ENCODE data around the gene BRPF1. TPM values are rescaled to one million over a fixed set of nuclear protein-coding genes. Genes with fewer than 3 reads are reported as not detected.
"Not testable (repeated sequence)": the region's sequence is repeated elsewhere in the genome, so short reads cannot be mapped to it uniquely, and the experiment has no call there.

BRPF1 gene
- total RNA-seq, 2 experiments from 2014 or later = 57.3 to 58.8 TPM

GRCh38 chr3:9769426-9770275 lies 38.1 kb downstream of the BRPF1 start, which contains the start of gene CAMK1:
Gene CAMK1 (minus strand): TSS chr3:9769947. CDS start chr3:9767749, 2,198 bp downstream.
- POLR2A ChIA-PET = interaction anchor here (0.9 to 4.6 kb wide), 7 partner anchors 8 to 120 kb away, joined by 3 to 32 read pairs (median 9); partner anchors contain the start of genes ARPC4, MTMR14, OGG1 and TADA3

DNA sequence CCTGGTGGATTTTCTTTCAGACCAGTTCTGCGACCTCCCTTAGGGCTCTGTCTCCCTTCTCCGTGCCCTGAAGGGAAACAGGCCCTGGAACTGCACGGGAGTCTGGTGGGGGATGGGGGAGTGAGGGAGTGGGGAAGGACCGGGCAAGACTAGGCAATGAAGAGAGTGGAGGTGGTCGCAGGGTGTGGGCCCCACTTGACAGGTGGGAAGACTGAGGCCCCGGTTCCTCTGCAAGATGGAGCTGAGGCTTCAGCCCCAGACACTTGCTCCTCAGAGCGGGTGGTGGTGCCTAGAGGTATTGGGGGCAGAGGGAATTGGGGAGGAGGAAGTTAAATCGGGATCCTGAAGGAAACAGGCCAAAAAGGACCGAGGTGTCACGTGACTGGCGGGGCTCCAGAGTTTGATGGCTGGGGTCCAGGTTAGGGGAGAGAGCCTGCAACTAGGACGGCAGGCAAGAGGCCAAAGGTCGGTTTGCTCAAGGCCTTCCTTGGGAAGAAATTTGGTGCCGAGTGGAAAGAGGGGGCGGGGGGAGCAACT lies 38.8 kb downstream of the BRPF1 start:
- no peaks in the 10 kb centered on the region for H3K9me3 Mint-ChIP-seq
- no peak for ATAC-seq (ENCODE audit: low read depth)
- DNase-seq = no peak
- H3K4me1 Mint-ChIP-seq = peaks cover 33% of the 10 kb centered on the region
- H3K27ac Mint-ChIP-seq = peak overlapping the region; percentile 67
- H3K36me3 Mint-ChIP-seq = peaks cover 18% of the 10 kb centered on the region
- H3K27me3 Mint-ChIP-seq = no peaks in the 10 kb centered on the region
- POLR2A ChIA-PET = interaction anchor here (0.9 to 4.6 kb wide), 7 partner anchors 8 to 121 kb away, joined by 3 to 32 read pairs (median 9); partner anchors contain the start of genes ARPC4, MTMR14, OGG1 and TADA3
- H3K4me3 Mint-ChIP-seq = peak overlapping the region; percentile 71

More at GRCh38 chr3:9769426-9770275, 38.1 kb downstream of the BRPF1 start, which contains the start of gene CAMK1:
- H3K27ac Mint-ChIP-seq = peak within 1 kb of the TSS; percentile 67
- peak within 1 kb of the TSS; percentile 77 for H3K4me3 Mint-ChIP-seq
- ATAC-seq (ENCODE audit: low read depth) (peak; percentile 96), DNase-seq (peak; percentile 81)
- peaks cover 33% of the 10 kb centered on the region for H3K4me1 Mint-ChIP-seq
- no peaks in the 10 kb centered on the region for H3K27me3 Mint-ChIP-seq
- H3K9me3 Mint-ChIP-seq = no peaks in the 10 kb centered on the region
- H3K36me3 Mint-ChIP-seq = peaks cover 17% of the 10 kb centered on the region

DNA sequence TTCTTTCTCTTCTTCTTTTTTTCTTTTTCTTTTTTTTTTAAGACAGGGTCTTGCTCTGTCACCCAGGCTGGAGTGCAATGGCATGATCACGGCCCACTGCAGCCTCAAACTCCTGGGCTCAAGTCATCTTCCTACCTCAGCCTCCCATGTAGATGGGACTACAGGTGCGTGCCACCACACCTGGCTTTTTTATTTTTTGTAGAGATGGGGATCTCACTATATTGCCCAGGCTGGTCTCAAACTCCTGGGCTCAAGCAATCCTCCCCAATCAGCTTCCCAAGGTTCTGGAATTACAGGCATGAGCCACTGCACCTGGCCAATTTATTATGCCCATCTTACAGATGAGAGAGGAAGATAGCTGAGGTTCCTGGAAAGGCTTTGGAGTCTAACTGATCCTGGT lies 39.5 kb downstream of the BRPF1 start:
- Mint-ChIP-seq H3K4me3 (peak overlapping the region; percentile 71), H3K4me1 (peaks cover 35% of the 10 kb centered on the region), H3K36me3 (peaks cover 17% of the 10 kb centered on the region)
- H3K27ac Mint-ChIP-seq; H3K9me3 Mint-ChIP-seq; H3K27me3 Mint-ChIP-seq; ATAC-seq (ENCODE audit: low read depth); DNase-seq: not testable (repeated sequence)
- POLR2A ChIA-PET = interaction anchor here (0.6 to 4.6 kb wide), 4 partner anchors 10 to 136 kb away, joined by 3 to 32 read pairs (median 10); partner anchors contain the start of genes ARPC4 and TADA3

DNA sequence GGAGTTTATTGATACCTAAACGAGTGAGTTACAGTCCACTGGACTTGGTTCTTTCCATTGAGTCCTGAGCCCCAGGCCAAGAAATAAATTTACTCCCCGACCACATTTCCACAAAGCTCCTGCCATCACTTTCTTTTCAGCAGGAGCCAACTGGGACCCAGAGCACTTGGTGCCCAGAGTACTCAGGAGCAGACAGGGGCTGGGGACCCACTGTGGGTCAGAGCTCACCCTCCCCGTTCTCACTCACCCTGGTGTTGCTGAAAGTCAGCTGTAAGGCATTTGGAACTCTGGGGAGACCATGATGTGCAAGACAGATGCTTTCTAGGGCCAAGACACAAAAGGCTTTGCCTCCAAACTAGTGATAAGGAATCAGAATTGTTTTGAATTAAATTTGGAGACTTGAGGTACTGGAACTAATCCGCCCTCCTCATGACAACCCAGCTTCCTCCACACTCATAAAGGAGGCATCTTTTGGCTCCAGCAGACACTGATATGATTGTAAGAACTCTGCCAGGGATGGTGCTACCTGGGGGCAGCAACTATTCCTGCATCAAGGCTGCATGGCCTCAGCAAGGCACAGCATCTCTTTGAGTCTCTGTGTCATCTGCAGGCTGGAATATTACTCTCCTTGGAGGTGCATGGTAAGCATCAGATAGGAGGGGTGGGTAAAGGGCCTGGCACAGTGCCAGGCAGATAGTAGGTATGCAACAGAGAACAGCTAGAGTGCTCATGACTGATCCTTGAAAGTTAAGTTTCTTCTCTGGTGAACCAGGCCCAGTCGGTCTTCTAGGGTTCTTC lies 45.6 kb downstream of the BRPF1 start:
- POLR2A ChIA-PET = interaction anchor here (0.7 to 6.8 kb wide), 4 partner anchors 7 to 46 kb away, joined by 3 to 47 read pairs (median 5); partner anchors contain the start of genes ARPC4, CAMK1 and TADA3
- H3K27ac Mint-ChIP-seq = peak overlapping the region; percentile 21
- H3K36me3 Mint-ChIP-seq = peaks cover 9% of the 10 kb centered on the region
- peaks cover 55% of the 10 kb centered on the region for H3K4me1 Mint-ChIP-seq
- DNase-seq = no peak
- peaks cover 2% of the 10 kb centered on the region for H3K27me3 Mint-ChIP-seq
- H3K4me3 Mint-ChIP-seq = no peak overlapping the region
- no peaks in the 10 kb centered on the region for H3K9me3 Mint-ChIP-seq
- ATAC-seq (ENCODE audit: low read depth) = no peak

- Mint-ChIP-seq H3K27me3 (peaks cover 2% of the 10 kb centered on the region), H3K4me3 (no peak overlapping the region), H3K36me3 (peaks cover 14% of the 10 kb centered on the region), H3K27ac (peak overlapping the region; percentile 21), H3K9me3 (no peaks in the 10 kb centered on the region), H3K4me1 (peaks cover 59% of the 10 kb centered on the region)
- POLR2A ChIA-PET = interaction anchor here (0.7 to 6.8 kb wide), 3 partner anchors 8 to 47 kb away, joined by 3 to 47 read pairs (median 3); partner anchors contain the start of genes ARPC4, CAMK1 and TADA3
- no peak for DNase-seq
- ATAC-seq (ENCODE audit: low read depth) = no peak
Observed at GRCh38 chr3:9777694-9778021, 46.1 kb downstream of the BRPF1 start.

GRCh38 chr3:9778143-9779074 lies 46.9 kb downstream of the BRPF1 start:
- ATAC-seq (ENCODE audit: low read depth) (no peak), DNase-seq (no peak)
- POLR2A ChIA-PET = interaction anchor here (0.7 to 6.8 kb wide), 3 partner anchors 9 to 47 kb away, joined by 3 to 47 read pairs (median 3); partner anchors contain the start of genes ARPC4, BRPF1, CAMK1 and TADA3
- peak overlapping the region; percentile 94 for H3K27ac Mint-ChIP-seq
- no peak overlapping the region for H3K4me3 Mint-ChIP-seq
- H3K9me3 Mint-ChIP-seq = no peaks in the 10 kb centered on the region
- peaks cover 63% of the 10 kb centered on the region for H3K4me1 Mint-ChIP-seq
- H3K36me3 Mint-ChIP-seq = peaks cover 18% of the 10 kb centered on the region
- H3K27me3 Mint-ChIP-seq = peaks cover 2% of the 10 kb centered on the region

- ATAC-seq (ENCODE audit: low read depth) (no peak), DNase-seq (no peak)
- POLR2A ChIA-PET = interaction anchor here (1.8 to 6.8 kb wide), 3 partner anchors 9 to 48 kb away, joined by 7 to 47 read pairs (median 32); partner anchors contain the start of genes ARPC4, BRPF1, CAMK1 and TADA3
- Mint-ChIP-seq H3K27me3 (peaks cover 2% of the 10 kb centered on the region), H3K4me1 (peaks cover 63% of the 10 kb centered on the region), H3K27ac (peak overlapping the region; percentile 94), H3K9me3 (no peaks in the 10 kb centered on the region), H3K4me3 (peak overlapping the region; percentile 67), H3K36me3 (peaks cover 18% of the 10 kb centered on the region)
Observed at GRCh38 chr3:9779075-9779593, 47.6 kb downstream of the BRPF1 start.

GRCh38 chr3:9779721-9780457 lies 48.4 kb downstream of the BRPF1 start:
- H3K27ac Mint-ChIP-seq = peak overlapping the region; percentile 94
- ATAC-seq (ENCODE audit: low read depth) (peak; percentile 84), DNase-seq (peak; percentile 75)
- peaks cover 18% of the 10 kb centered on the region for H3K36me3 Mint-ChIP-seq
- H3K27me3 Mint-ChIP-seq = peaks cover 2% of the 10 kb centered on the region
- POLR2A ChIA-PET = interaction anchor here (0.8 to 6.8 kb wide), 10 partner anchors 10 to 416 kb away, joined by 3 to 47 read pairs (median 6); partner anchors contain the start of genes ARPC4, BRPF1, CAMK1 and CRELD1
- no peaks in the 10 kb centered on the region for H3K9me3 Mint-ChIP-seq
- H3K4me1 Mint-ChIP-seq = peaks cover 63% of the 10 kb centered on the region
- peak overlapping the region; percentile 67 for H3K4me3 Mint-ChIP-seq

GRCh38 chr3:9780458-9780812 lies 48.9 kb downstream of the BRPF1 start:
- H3K4me1 Mint-ChIP-seq = peaks cover 62% of the 10 kb centered on the region
- peaks cover 2% of the 10 kb centered on the region for H3K27me3 Mint-ChIP-seq
- POLR2A ChIA-PET = interaction anchor here (0.8 to 6.8 kb wide), 11 partner anchors 11 to 417 kb away, joined by 3 to 47 read pairs (median 6); partner anchors contain the start of genes ARPC4, BRPF1, CAMK1 and CRELD1
- H3K36me3 Mint-ChIP-seq = peaks cover 17% of the 10 kb centered on the region
- H3K4me3 Mint-ChIP-seq = peak overlapping the region; percentile 67
- H3K9me3 Mint-ChIP-seq = no peaks in the 10 kb centered on the region
- DNase-seq (no peak), ATAC-seq (ENCODE audit: low read depth) (peak; percentile 6)
- H3K27ac Mint-ChIP-seq = peak overlapping the region; percentile 94

GRCh38 chr3:9780910-9781309 lies 49.4 kb downstream of the BRPF1 start:
- POLR2A ChIA-PET = interaction anchor here (0.7 to 6.8 kb wide), 11 partner anchors 10 to 417 kb away, joined by 3 to 47 read pairs (median 7); partner anchors contain the start of genes ARPC4, BRPF1, CAMK1 and CRELD1
- Mint-ChIP-seq H3K9me3 (no peaks in the 10 kb centered on the region), H3K27me3 (peaks cover 2% of the 10 kb centered on the region), H3K27ac (peak overlapping the region; percentile 94), H3K4me3 (peak overlapping the region; percentile 67), H3K4me1 (peaks cover 62% of the 10 kb centered on the region), H3K36me3 (peaks cover 21% of the 10 kb centered on the region)
- no peak for DNase-seq
- ATAC-seq (ENCODE audit: low read depth) = no peak

GRCh38 chr3:9781551-9781950 lies 50.0 kb downstream of the BRPF1 start:
- H3K9me3 Mint-ChIP-seq = no peaks in the 10 kb centered on the region
- ATAC-seq (ENCODE audit: low read depth) = no peak
- no peaks in the 10 kb centered on the region for H3K27me3 Mint-ChIP-seq
- H3K4me1 Mint-ChIP-seq = peaks cover 59% of the 10 kb centered on the region
- peaks cover 18% of the 10 kb centered on the region for H3K36me3 Mint-ChIP-seq
- peak overlapping the region; percentile 73 for H3K27ac Mint-ChIP-seq
- POLR2A ChIA-PET = interaction anchor here (0.7 to 6.8 kb wide), 8 partner anchors 9 to 384 kb away, joined by 3 to 47 read pairs (median 6); partner anchors contain the start of genes ARPC4, CAMK1, OGG1 and SETD5
- no peak overlapping the region for H3K4me3 Mint-ChIP-seq
- DNase-seq = no peak

Measured in activated naive CD8-positive, alpha-beta T cell treated with anti-CD3 and anti-CD28 coated beads, Interleukin-2, amount 10 ng/mL, durations not matched to agents 7 days and 5 days (primary cell).